ENCODE data around the gene ADAM12.

ADAM12 gene

GRCh38 chr10:126430512-126430911 lies 42.2 kb upstream of the ADAM12 start:
- TF ChIP-seq, protein P1, sequence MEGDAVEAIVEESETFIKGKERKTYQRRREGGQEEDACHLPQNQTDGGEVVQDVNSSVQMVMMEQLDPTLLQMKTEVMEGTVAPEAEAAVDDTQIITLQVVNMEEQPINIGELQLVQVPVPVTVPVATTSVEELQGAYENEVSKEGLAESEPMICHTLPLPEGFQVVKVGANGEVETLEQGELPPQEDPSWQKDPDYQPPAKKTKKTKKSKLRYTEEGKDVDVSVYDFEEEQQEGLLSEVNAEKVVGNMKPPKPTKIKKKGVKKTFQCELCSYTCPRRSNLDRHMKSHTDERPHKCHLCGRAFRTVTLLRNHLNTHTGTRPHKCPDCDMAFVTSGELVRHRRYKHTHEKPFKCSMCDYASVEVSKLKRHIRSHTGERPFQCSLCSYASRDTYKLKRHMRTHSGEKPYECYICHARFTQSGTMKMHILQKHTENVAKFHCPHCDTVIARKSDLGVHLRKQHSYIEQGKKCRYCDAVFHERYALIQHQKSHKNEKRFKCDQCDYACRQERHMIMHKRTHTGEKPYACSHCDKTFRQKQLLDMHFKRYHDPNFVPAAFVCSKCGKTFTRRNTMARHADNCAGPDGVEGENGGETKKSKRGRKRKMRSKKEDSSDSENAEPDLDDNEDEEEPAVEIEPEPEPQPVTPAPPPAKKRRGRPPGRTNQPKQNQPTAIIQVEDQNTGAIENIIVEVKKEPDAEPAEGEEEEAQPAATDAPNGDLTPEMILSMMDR (IDR thresholded peaks at IDR 0.05; ENCODE audit: low read depth, low read length) = no peak
- DNase-seq (ENCODE audit: extremely low read depth, low read depth) = no peak

DNA sequence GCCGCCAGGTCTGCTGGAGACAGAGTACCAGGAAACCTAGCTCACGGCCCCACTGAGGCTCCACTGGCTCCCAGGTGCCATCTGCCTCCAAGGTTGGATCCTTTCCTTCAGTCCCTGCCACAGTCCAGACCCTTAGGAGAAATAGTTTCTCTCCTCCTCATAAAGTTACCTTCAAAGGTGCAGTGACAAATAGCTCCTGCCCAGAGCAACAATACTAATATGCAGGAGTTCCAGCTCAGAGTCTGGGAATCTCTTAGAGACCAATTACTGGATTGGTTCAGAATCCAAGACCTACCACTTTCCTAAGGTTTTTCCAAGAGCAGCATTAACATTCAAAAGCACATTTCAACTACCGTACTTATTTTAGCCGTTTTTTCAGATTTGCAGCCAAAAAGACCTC lies 41.0 kb upstream of the ADAM12 start:
- no peak for DNase-seq (ENCODE audit: extremely low read depth, low read depth)
- TF ChIP-seq, protein P1 (IDR thresholded peaks at IDR 0.05; ENCODE audit: low read depth, low read length) = no peak

GRCh38 chr10:126425489-126426065 lies 37.3 kb upstream of the ADAM12 start:
- TF ChIP-seq, protein P1 (IDR thresholded peaks at IDR 0.05; ENCODE audit: low read depth, low read length) = no peak

DNA sequence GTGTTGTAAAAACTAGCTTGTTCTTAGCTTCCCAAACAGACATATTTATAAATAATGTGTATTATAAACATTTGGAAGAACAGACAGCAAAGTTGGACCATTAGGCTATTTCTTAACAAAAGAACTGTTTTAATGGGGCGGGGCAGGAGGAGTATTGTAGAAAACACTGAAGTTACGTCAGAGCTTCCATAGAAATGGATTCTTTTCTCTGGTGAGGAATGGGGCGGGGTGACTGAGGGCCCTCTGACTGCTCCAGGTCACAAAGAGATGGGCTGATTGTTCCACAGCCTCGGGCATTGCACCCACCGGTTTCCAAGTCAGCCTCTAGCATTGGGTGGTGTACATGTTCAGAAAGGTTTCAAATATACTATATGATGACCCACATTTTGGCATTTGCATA lies 36.8 kb upstream of the ADAM12 start:
- TF ChIP-seq, protein P1 (IDR thresholded peaks at IDR 0.05; ENCODE audit: low read depth, low read length) = no peak
- DNase-seq (ENCODE audit: extremely low read depth, low read depth) = no peak

More at GRCh38 chr10:126425489-126426065, 37.3 kb upstream of the ADAM12 start:
- no peak for DNase-seq (ENCODE audit: extremely low read depth, low read depth)

- TF ChIP-seq, protein P1 (IDR thresholded peaks at IDR 0.05; ENCODE audit: low read depth, low read length) = no peak
- no peak for DNase-seq (ENCODE audit: extremely low read depth, low read depth)
These were observed 35.6 kb upstream of the ADAM12 start for GRCh38 chr10:126423732-126424491.

GRCh38 chr10:126422567-126422966 lies 34.3 kb upstream of the ADAM12 start:
- no peak for DNase-seq (ENCODE audit: extremely low read depth, low read depth)
- TF ChIP-seq, protein P1 (IDR thresholded peaks at IDR 0.05; ENCODE audit: low read depth, low read length) = no peak

GRCh38 chr10:126421756-126422256 lies 33.5 kb upstream of the ADAM12 start:
- TF ChIP-seq, protein P1 (IDR thresholded peaks at IDR 0.05; ENCODE audit: low read depth, low read length) = no peak; the same call in 1 of the 2 replicates
- DNase-seq (ENCODE audit: extremely low read depth, low read depth) = peak; percentile 95

Data from AG09319 (cell line).